ENCODE measurements around the gene IFIT1B. TPM values are rescaled to one million over a fixed set of nuclear protein-coding genes. Genes with fewer than 3 reads are reported as not detected.
"Not testable (repeated sequence)": the region's sequence is repeated elsewhere in the genome, so short reads cannot be mapped to it uniquely, and the experiment has no call there.

IFIT1B gene
- total RNA-seq, 3 donors from 2014 or later, result not detected

DNA sequence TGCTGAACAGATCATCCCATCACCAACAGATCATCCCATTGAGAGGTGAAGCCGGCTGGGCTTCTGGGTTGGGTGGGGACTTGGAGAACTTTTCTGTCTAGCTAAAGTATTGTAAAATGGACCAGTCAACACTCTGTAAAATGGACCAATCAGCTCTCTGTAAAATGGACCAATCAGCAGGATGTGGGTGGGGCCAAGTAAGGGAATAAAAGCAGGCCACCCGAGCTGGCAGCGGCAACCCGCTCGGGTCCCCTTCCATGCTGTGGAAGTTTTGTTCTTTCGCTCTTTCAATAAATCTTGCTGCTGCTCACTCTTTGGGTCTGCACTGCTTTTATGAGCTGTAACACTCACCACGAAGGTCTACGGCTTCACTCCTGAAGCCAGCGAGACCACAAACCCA, 28.3 kb downstream of the IFIT1B start:
- H3K4me3 Mint-ChIP-seq; DNase-seq; ATAC-seq; H3K4me1 Mint-ChIP-seq (ENCODE audit: low read depth); H3K27me3 Mint-ChIP-seq (ENCODE audit: low read depth); H3K9me3 Mint-ChIP-seq: not testable (repeated sequence)
- H3K36me3 Mint-ChIP-seq (ENCODE audit: insufficient read depth), result peaks cover 22% of the 10 kb centered on the region

DNA sequence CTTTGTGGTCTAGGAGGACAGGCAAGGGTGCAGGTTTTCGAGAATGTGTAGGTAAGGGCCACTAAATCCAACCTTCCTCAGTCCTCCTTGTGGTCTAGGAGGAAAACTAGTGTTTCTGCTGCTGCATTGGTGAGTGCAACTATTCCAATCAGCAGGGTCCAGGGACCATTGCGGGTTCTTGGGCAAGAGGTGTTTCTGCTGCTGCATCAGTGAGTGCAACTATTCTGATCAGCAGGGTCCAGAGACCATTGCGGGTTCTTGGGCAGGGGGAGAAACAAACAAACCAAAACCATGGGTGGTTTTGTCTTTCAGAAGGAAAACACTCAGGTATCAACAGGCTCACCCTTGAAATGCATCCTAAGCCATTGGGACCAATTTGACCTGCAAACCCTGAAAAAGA, 29.9 kb downstream of the IFIT1B start:
- Mint-ChIP-seq H3K36me3 (ENCODE audit: insufficient read depth) (peaks cover 13% of the 10 kb centered on the region), H3K4me1 (ENCODE audit: low read depth) (peaks cover 14% of the 10 kb centered on the region)
- H3K4me3 Mint-ChIP-seq; ATAC-seq; H3K9me3 Mint-ChIP-seq; DNase-seq; H3K27me3 Mint-ChIP-seq (ENCODE audit: low read depth): not testable (repeated sequence)

DNA sequence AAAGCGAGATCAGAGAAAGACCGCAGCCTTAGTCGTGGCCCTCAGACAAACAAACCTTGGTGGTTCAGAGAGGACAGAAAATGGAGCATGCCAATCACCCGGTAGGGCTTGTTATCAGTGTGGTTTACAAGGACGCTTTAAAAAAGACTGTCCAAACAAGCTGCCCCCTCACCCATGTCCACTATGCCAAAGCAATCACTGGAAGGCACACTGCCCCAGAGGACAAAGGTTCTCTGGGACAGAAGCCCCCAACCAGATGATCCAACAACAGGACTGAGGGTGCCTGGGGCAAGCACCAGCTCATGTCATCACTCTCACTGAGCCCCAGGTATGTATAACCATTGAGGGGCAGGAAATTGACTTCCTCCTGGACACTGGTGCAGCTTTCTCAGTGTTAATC, 31.4 kb downstream of the IFIT1B start:
- H3K27me3 Mint-ChIP-seq (ENCODE audit: low read depth); H3K9me3 Mint-ChIP-seq; H3K36me3 Mint-ChIP-seq (ENCODE audit: insufficient read depth); H3K4me3 Mint-ChIP-seq; ATAC-seq; DNase-seq: not testable (repeated sequence)
- H3K4me1 Mint-ChIP-seq (ENCODE audit: low read depth), result peaks cover 25% of the 10 kb centered on the region

DNA sequence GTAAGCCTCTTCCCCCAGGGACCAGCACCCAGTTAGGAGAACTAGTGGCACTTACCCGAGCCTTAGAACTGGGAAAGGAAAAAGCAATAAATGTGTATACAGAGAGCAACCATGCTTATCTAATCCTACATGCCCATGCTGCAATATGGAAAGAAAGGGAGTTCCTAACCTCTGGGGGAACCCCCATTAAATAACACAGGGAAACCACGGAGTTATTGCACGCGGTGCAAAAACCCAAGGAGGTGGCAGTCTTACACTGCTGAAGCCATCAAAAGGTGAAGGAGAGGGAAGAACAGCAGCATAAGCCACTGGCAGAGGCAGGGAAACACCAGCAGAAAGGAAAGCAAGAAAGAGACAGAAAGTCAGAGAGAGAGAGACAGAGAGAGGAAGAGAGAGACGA, 32.7 kb downstream of the IFIT1B start:
- H3K27me3 Mint-ChIP-seq (ENCODE audit: low read depth); DNase-seq; H3K36me3 Mint-ChIP-seq (ENCODE audit: insufficient read depth); H3K9me3 Mint-ChIP-seq; H3K4me3 Mint-ChIP-seq; ATAC-seq: not testable (repeated sequence)
- H3K4me1 Mint-ChIP-seq (ENCODE audit: low read depth), result peaks cover 29% of the 10 kb centered on the region

DNA sequence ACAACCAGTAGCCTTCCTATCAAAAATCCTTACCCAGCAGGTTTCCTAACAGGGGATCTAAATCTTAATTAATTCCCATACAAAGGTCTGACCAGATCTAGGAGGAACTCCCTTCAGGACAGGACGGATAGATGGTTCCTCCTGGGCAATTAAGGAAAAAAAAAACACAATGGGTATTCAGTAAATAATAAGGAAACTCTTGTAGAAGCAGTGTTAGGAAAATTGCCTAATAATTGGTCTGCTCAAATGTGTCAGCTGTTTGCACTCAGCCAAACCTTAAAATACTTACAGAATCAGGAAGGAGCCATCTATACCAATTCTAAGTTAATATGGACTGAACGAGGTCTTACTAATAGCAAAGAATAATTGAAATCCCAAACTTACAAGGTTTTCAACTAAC, 33.3 kb downstream of the IFIT1B start:
- H3K27me3 Mint-ChIP-seq (ENCODE audit: low read depth); H3K4me3 Mint-ChIP-seq; ATAC-seq; H3K9me3 Mint-ChIP-seq; DNase-seq; H3K36me3 Mint-ChIP-seq (ENCODE audit: insufficient read depth): not testable (repeated sequence)
- H3K4me1 Mint-ChIP-seq (ENCODE audit: low read depth), result peaks cover 35% of the 10 kb centered on the region

DNA sequence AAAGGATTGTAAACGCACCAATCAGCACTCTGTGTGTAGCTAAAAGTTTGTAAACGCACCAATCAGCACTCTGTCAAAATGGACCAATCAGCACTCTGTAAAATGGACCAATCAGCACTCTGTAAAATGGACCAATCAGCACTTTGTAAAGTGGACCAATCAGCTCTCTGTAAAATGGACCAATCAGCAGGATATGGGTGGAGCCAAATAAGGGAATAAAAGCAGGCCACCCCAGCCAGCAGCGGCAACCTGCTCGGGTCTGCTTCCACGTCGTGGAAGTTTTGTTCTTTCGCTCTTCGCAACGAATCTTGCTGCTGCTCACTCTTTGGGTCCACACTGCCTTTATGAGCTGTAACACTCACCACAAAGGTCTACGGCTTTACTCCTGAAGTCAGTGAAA, 34.4 kb downstream of the IFIT1B start:
- not testable (repeated sequence) for H3K36me3 Mint-ChIP-seq (ENCODE audit: insufficient read depth); H3K9me3 Mint-ChIP-seq; H3K27me3 Mint-ChIP-seq (ENCODE audit: low read depth); ATAC-seq
- Mint-ChIP-seq H3K4me3 (peak overlapping the region; percentile 57), H3K4me1 (ENCODE audit: low read depth) (peaks cover 44% of the 10 kb centered on the region)
- peak; percentile 15 for DNase-seq

DNA sequence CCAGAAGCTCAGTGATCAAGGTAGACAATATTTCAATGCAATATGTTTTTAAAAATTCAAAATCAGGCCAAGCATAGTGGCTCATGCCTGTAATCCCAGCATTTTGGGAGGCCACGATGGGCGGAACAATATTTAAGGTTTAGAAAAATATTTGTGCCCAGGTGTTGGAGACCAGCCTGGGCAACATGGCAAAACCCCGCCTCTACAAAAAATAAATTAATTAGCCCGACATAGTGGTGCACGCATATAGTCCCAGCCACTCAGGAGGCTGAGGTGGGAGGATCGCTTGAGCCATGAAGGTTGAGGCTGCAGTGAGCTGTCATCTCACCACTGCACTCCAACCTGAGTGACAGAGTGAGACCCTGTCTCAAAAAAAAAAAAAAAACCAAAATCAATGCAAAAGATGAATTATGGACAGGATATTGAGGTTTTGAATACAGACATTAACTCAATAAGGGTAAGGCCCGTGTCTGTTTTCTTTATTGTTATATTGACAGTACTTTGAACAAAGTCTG, 35.6 kb downstream of the IFIT1B start:
- H3K4me3 Mint-ChIP-seq, result peak overlapping the region; percentile 96
- no peaks in the 10 kb centered on the region for H3K27me3 Mint-ChIP-seq (ENCODE audit: low read depth)
- no peak for ATAC-seq
- peaks cover 56% of the 10 kb centered on the region for H3K4me1 Mint-ChIP-seq (ENCODE audit: low read depth)
- peaks cover 12% of the 10 kb centered on the region for H3K36me3 Mint-ChIP-seq (ENCODE audit: insufficient read depth)
- no peak for DNase-seq
- no peaks in the 10 kb centered on the region for H3K9me3 Mint-ChIP-seq

DNA sequence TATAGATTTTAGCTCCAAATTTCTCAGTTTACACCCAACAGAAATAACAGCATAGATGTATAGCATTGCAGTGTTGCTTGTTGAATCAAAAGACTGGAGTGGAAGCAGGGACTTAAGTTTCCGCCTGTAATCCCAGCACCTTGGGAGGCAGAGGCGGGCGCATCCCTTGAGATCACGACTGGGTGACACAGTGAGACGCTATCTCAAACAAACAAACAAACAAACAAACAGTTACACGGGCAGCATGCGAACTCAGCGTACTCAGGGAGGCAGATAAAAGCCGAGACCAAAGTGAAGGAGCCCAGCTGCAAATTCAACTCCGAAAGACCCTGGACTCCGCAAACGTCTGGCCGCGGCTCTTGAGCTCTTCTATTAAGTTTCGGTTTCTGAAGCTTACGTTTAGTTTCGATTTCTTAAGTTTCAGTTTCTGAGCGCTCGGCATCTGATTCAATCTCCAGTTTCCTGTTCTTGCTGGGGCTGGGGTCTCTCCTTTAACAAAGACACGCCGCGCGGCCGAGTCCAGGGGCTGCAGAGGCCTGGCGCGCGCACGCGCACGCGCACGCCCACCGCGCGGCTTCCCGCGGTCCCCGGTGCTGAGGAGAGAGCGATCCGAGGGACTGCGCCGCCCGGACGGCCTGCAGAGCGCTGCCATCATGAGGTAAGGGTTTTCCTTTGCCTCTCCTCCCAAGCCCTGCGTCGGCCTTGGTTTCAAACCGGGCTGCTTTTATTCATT, 36.5 kb downstream of the IFIT1B start, which contains the start of gene IFIT5:
IFIT5 (plus strand) TSS at position 423 of the 733 bp plus-strand sequence; CDS start at position 654, 231 bp downstream.
- H3K4me1 Mint-ChIP-seq (ENCODE audit: low read depth), result peaks cover 59% of the 10 kb centered on the region
- H3K9me3 Mint-ChIP-seq, result no peaks in the 10 kb centered on the region
- ATAC-seq, result peak; percentile 78 to 80
- peak within 1 kb of the TSS; percentile 96 for H3K4me3 Mint-ChIP-seq
- no peaks in the 10 kb centered on the region for H3K27me3 Mint-ChIP-seq (ENCODE audit: low read depth)
- H3K36me3 Mint-ChIP-seq (ENCODE audit: insufficient read depth), result peaks cover 13% of the 10 kb centered on the region
- peak; percentile 44 for DNase-seq

DNA sequence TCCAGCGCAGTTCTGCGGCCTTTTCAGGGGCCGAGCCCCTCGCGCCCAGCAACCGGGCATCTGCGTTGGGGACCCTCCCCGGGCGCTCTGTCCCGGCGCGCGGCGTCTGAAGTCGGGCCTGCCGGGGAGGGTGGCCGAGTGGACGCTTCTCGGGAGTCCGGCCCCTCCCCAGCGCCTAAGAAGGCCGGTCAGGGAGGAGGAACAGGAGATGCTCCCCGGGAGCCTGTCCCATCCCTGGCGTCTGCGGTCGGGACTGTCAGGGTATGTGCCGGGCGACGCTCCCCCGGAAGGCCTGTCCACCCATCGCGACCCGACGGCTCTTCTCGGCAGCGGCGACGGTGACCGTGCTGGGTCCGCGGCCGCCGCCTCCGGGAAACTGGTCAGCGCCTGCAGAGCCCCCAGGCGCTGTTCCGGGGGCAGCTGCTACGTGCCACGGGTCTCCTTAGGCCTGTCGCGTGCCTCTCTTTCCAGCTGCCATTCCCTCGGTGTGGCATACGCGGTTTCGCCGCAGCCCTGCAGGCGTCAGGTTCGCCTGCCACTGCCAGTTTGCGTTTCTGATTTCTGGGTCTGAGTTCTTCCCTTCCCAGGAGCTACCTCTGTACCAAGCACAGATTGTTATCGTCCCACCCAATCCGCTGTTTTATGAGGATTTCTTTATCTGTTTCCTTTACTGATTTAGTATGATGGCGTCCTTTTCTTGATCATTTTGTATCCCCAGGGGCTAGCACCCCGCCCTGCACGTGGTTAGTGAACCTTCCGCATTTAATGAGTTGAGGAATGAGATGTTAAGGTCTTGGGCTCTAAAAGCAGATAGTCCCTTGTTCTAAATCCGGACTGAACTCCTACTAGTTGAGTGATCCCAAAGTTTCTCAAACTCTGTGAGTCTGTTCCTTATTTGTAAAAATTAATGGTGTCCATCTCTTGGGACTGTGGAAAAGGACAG, 37.3 kb downstream of the IFIT1B start:
- Mint-ChIP-seq H3K4me3 (peak overlapping the region; percentile 96), H3K36me3 (ENCODE audit: insufficient read depth) (peaks cover 16% of the 10 kb centered on the region), H3K4me1 (ENCODE audit: low read depth) (peaks cover 64% of the 10 kb centered on the region), H3K27me3 (ENCODE audit: low read depth) (no peaks in the 10 kb centered on the region), H3K9me3 (no peaks in the 10 kb centered on the region)
- DNase-seq, result peak; percentile 32
- peak; percentile 49 to 56 for ATAC-seq

DNA sequence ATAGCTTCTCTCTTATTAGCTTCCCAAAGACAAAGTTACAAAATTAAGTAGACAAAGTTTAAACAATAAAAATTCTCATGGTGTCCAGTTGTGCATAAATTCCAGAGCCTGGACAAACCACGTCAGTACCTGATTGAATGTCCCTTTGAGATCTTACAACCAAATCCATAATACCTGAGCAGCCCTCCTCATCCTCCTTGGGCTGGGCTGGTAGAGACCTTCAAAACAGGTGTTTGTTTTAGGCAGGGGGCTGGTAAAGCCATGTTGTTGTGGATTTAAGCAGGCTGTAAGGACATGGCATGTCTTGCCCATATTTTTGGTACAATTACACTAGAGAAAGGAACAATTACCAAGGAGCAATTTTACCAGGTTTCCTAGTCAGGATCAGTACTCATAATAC, 38.6 kb downstream of the IFIT1B start:
- no peaks in the 10 kb centered on the region for H3K27me3 Mint-ChIP-seq (ENCODE audit: low read depth)
- peaks cover 27% of the 10 kb centered on the region for H3K36me3 Mint-ChIP-seq (ENCODE audit: insufficient read depth)
- peaks cover 67% of the 10 kb centered on the region for H3K4me1 Mint-ChIP-seq (ENCODE audit: low read depth)
- H3K4me3 Mint-ChIP-seq, result peak overlapping the region; percentile 96
- DNase-seq, result no peak
- ATAC-seq, result no peak
- no peaks in the 10 kb centered on the region for H3K9me3 Mint-ChIP-seq

DNA sequence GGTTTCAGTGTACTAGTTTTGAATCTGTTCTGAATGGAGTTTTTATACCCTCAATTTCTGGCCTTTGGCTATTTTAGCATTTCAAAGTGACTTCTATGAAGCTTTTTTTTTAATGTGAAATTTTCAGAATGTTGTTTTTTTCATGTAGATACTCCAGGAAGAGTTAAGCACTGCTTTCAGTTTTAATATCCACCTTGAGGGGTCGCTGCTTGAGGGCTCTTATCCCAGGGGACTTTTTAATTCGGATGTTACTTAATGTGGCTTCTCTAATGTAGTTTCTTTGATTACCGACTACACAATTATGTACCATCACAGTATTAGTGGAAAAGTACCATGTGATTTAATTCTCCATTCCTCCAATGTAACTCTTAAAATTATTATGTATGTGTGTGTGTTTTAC, 41.7 kb downstream of the IFIT1B start:
- ATAC-seq (no peak), DNase-seq (no peak)
- peaks cover 51% of the 10 kb centered on the region for H3K4me1 Mint-ChIP-seq (ENCODE audit: low read depth)
- H3K36me3 Mint-ChIP-seq (ENCODE audit: insufficient read depth), result peaks cover 28% of the 10 kb centered on the region
- H3K4me3 Mint-ChIP-seq, result no peak overlapping the region
- no peaks in the 10 kb centered on the region for H3K27me3 Mint-ChIP-seq (ENCODE audit: low read depth)
- no peaks in the 10 kb centered on the region for H3K9me3 Mint-ChIP-seq

DNA sequence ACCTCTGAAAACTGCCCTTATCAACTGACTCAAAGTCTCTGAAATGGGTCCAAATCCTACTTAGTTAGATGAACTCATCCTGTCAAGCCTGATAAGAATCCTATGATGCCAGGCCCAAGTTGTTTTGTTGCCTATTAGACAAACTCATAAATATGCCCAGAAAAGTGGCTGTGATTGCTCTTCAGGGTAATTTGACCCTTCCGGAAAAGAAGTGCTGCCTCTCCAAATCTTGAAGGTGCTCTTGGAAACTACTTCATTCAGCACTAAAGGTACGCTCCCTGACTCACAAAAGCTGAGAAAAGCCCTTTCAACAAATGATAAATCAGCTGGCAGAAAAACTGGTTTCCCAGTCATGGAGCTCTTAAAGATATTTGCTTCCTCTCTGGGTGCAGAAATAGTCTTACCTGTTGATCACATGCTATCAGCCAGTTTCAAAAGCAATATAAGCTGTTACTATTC, 43.2 kb downstream of the IFIT1B start:
- Mint-ChIP-seq H3K4me3 (no peak overlapping the region), H3K36me3 (ENCODE audit: insufficient read depth) (peaks cover 26% of the 10 kb centered on the region), H3K4me1 (ENCODE audit: low read depth) (peaks cover 43% of the 10 kb centered on the region), H3K9me3 (no peaks in the 10 kb centered on the region), H3K27me3 (ENCODE audit: low read depth) (no peaks in the 10 kb centered on the region)
- DNase-seq (no peak), ATAC-seq (no peak)

DNA sequence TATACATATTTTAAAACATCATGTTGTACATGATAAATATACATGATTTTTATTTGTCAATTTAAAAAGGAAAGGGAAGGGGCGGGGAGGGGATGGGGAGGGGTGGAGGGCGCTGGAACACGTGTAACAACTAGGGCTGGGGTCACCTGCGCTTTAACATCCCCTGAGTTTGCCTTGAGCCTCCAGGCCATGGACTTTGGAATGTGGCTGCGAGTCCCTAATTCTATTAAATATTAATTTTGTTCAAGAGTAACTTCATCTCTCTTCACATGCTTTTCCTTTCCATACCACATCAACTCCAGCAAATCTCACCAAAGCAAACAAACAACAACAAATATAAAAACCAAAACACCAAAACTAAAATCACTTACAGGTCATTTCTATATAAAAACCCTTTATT, 47.1 kb downstream of the IFIT1B start:
- DNase-seq, result no peak
- no peak for ATAC-seq
- H3K9me3 Mint-ChIP-seq, result no peaks in the 10 kb centered on the region
- peaks cover 12% of the 10 kb centered on the region for H3K36me3 Mint-ChIP-seq (ENCODE audit: insufficient read depth)
- H3K27me3 Mint-ChIP-seq (ENCODE audit: low read depth), result peaks cover 4% of the 10 kb centered on the region
- H3K4me1 Mint-ChIP-seq (ENCODE audit: low read depth), result peaks cover 13% of the 10 kb centered on the region
- no peak overlapping the region for H3K4me3 Mint-ChIP-seq

DNA sequence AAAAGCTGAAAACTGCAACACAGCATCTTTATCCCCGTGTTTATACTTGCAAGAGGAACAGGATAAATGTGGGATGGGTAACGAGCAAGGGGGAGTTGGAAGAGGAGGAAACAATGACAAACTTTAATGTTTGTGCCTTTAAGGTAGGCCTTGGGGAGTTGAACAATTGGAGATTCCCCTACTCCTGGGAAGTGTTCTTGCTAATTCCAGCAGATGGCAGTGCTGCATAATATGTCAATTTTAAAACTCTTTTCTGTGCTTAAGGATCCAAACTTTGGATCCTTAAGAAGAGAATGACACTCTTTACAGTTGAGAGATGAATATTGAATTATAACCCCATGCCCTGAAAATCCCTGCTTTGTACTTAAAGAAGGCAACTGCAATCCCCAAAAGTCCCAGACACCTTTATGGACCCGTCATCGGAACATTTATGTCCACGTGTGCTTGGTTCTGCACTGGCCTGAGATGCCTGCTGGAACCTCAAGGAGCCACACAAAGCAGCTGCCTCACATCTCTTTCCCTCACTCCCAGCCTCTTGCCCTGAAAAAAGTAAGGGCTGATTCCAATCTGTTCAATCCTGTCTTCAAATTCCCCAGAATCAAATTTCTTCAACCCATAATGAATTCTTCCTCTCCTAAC, 48.5 kb downstream of the IFIT1B start:
- ATAC-seq (peak in 1 of 2 donors; percentile 46), DNase-seq (no peak)
- H3K9me3 Mint-ChIP-seq, result no peaks in the 10 kb centered on the region
- peaks cover 2% of the 10 kb centered on the region for H3K4me1 Mint-ChIP-seq (ENCODE audit: low read depth)
- peaks cover 5% of the 10 kb centered on the region for H3K27me3 Mint-ChIP-seq (ENCODE audit: low read depth)
- H3K36me3 Mint-ChIP-seq (ENCODE audit: insufficient read depth), result peaks cover 2% of the 10 kb centered on the region
- H3K4me3 Mint-ChIP-seq, result no peak overlapping the region

Measured in activated T-cell treated with anti-CD3 and anti-CD28 coated beads, Interleukin-2, amount 50 U/mL, for 4 hours (primary cell).